Esophagus (tissue), 2 donors: ENCODE data around the gene INCA1. TPM values are rescaled to one million over a fixed set of nuclear protein-coding genes. Genes with fewer than 3 reads are reported as not detected.

Experiments used
- H3K27ac ChIP-seq, 2 donors: one replicate each; pipeline ENCODE4 v1.5.1; 2013; ENCODE audit warnings: low read depth in 2 of 2, mild to moderate bottlenecking in 2 of 2, inconsistent platforms in 1 of 2, low read length in 1 of 2, moderate library complexity in 1 of 2
- H3K27me3 ChIP-seq, 2 donors: one replicate each; pipeline ENCODE4 v1.6.1; 2013; ENCODE audit warnings: low read length in 2 of 2, control low read depth in 1 of 2, mild to moderate bottlenecking in 1 of 2; ENCODE audit not compliant: insufficient read depth in 2 of 2, control insufficient read depth in 1 of 2
- H3K36me3 ChIP-seq, 2 donors: one replicate each; pipeline ENCODE4 v1.6.1; 2013; ENCODE audit warnings: low read length in 1 of 2; ENCODE audit not compliant: control insufficient read depth in 2 of 2, insufficient read depth in 2 of 2
- H3K4me1 ChIP-seq, 2 donors: one replicate each; pipeline ENCODE4 v1.6.1; 2013; ENCODE audit warnings: low read length in 1 of 2; ENCODE audit not compliant: control insufficient read depth in 2 of 2, insufficient read depth in 2 of 2
- H3K4me3 ChIP-seq, 2 donors: one replicate each; pipeline ENCODE4 v1.5.1; 2013; ENCODE audit warnings: low read length in 2 of 2, mild to moderate bottlenecking in 2 of 2, low read depth in 1 of 2, moderate library complexity in 1 of 2
- H3K9me3 ChIP-seq, 2 donors: one replicate each; pipeline ENCODE4 v1.6.1; 2013; ENCODE audit warnings: mild to moderate bottlenecking in 2 of 2, low read depth in 1 of 2, low read length in 1 of 2, moderate library complexity in 1 of 2; ENCODE audit not compliant: control insufficient read depth in 2 of 2, insufficient read depth in 1 of 2
- WGBS, 2 donors: extraction: QIAGEN DNeasy Blood & Tissue Kit; methylation state at CpG; one replicate each; pipeline ENCODE4 v1.1.7; 2013; 5-methylcytosine and 5-hydroxymethylcytosine counted together
- polyA plus RNA-seq, 2 donors: library from polyadenylated mRNA; stranded (reverse); fragments of 200-250 nt; gene quantifications; one replicate each; pipeline ENCODE4 v1.2.3, GENCODE V29; 2013
- donor health status: healthy with polysubstance abuse.
- donor health status: Bipolar disorder and iron deficiency.

Gene INCA1
- polyA plus RNA-seq, 2 donors: 0.67 to 1.2 TPM

DNA sequence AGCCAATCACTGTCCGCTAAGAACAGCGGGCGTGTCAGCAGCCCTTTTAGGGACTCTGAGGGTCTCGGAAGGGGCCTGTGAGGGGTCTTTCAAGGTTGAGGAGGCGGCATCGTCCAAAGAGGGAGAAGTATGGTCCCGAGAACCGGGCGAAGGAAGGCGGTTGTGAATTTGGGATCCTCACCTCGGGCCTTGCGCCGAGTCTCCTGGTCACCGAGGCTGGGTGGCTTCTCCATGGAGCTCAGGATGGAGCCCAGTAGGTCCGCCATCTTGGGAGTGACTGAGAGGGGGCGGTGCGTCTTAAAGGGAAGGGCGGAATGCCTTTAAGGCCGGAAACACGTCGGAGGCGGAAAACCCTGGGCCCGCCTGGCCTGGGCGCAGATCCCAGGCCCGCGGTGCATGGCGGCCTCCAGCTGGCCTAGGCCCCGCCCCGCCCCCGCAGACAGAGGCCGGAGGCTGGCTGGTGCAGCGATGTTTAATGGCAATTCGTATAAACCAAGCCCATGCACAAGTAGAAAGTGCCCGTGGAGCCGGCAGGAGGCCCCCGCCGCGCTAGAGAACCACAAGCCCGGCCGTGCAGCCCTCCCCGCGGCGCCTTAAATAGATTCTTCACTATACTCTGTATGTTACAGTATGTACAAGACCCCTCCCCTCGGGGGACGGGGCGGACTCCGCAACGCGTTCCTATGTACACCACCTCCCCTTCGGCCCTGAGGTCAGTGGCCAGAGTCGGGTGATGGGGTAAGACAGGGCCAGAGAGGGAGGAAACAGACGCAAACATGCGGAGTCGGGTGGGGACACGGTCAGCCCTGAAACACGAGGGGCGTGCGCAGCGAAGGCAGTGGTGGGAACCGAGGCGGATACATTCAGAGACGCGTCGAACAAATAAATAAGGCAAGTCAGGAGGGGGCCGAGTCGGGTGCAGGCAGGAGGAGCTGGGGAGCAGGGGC, 29.5 kb downstream of the INCA1 start, which contains the start of gene SPAG7:
Gene SPAG7 (minus strand): TSS at position 279 of the 947 bp plus-strand sequence. CDS start 13 bp downstream, at position 266.
- peak within 1 kb of the TSS; percentile 95 to 99 for H3K27ac ChIP-seq
- no peaks in the 10 kb centered on the region for H3K27me3 ChIP-seq
- peak within 1 kb of the TSS; percentile 65 to 72 for H3K4me3 ChIP-seq
- H3K9me3 ChIP-seq: no peaks in the 10 kb centered on the region
- H3K36me3 ChIP-seq: peaks cover 0 to 20% of the 10 kb centered on the region in 2 donors
- peaks cover 9 to 18% of the 10 kb centered on the region in 2 donors for H3K4me1 ChIP-seq
- WGBS, 2 donors: 0 to 1% methylated on average over 66 of the region's 66 CpGs

DNA sequence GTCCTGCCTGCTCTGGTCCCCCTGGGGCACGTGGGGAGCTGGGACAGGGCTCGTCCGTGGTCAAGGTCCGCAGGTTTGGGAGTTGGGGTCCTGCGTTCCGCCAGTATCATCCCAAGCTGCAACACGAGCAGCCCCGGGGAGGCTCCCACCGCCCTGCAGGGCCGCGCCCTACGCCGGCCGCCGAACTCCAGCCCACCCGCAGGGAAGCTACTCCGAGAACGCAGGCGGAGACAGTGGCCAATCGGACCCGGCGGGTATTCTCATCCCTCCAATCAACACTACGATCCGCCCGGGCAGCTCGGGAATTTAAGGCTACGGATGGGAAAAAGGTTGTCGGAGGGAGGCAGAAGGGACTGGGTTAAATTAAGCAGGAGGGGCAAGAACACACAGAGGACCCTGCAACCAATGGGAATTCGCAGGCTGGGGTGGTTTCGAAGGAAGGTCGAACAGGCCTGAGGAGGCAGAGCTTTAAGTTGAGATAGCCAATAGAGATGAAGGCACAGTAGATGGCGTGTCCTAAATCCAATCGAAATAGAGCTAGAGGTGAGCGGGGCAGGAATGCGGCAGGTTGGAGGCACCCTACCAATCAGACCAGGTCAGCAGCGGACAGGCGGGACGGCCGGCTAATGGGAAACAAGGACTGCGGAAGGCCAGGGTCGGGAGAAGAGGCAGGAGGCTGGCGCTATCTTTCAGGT, 30.3 kb downstream of the INCA1 start:
- no peaks in the 10 kb centered on the region for H3K9me3 ChIP-seq
- peak overlapping the region; percentile 65 to 72 for H3K4me3 ChIP-seq
- WGBS, 2 donors: 0% methylated on average over 42 of the region's 42 CpGs
- H3K4me1 ChIP-seq: peaks cover 9 to 18% of the 10 kb centered on the region in 2 donors
- peaks cover 0 to 12% of the 10 kb centered on the region in 2 donors for H3K36me3 ChIP-seq
- H3K27me3 ChIP-seq: no peaks in the 10 kb centered on the region
- peak overlapping the region; percentile 95 to 99 for H3K27ac ChIP-seq

DNA sequence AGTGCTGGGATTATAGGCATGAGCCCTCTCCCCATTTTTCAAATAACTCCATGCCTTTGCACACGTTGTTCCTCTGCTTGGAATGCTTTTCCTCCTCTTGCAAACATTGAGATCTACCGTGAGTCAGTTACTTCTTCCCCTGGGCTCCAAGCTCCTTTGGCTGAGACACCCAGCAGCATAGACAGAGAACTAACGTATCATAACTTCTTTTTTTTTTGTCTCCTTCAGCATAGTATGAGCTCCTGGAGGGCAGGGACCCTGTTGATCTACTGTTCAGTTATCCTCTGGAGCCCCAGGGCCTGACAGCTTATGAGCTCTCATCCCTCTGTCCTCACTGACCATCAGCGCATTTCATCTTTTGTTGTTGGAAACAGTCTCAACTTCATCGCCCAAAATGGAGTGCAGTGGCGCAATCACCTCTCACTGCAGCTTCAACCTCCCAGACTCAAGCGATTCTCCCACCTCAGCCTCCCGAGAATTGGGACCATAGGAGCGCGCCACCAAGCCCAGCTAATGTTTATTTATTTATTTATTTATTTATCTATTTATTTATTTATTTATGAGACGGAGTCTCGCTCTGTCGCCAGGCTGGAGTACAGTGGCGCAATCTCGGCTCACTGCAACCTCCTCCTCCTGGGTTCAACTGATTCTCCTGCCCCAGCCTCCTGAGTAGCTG, 31.9 kb downstream of the INCA1 start:
- no peaks in the 10 kb centered on the region for H3K27me3 ChIP-seq

DNA sequence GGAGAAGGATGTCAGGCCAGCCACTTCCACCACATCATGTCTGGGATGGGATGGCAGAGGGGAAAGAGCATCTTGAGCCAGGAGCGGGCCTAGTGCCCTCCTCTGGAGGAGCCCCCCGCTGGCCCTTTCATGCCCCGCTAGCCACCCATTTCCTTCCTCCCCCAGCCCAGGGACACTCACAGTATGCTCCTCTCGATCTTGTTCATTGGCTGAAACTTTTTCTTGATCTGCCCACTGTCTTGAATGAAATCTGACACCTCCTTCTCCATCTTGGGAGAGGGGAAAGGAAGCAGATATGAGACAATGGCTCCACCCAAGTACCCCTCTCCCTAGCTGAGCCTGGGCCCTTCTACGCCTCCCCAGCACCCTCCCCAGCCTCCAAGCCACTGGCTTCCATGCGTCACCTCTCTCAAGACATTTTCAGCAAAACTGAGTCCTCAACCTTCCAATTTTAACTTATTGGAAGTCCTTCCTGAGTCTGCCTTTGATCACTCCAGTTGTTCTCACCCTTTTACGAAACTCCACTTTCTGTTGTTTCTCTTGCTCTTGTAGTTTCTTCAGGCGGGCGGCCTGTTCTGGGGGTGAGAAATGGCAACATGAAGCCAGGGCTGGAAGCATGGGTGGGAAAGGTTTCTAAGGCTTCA, 36.9 kb downstream of the INCA1 start:
- Histone ChIP-seq H3K27ac (no peak overlapping the region), H3K4me3 (no peak overlapping the region), H3K36me3 (peaks cover 0 to 15% of the 10 kb centered on the region in 2 donors), H3K4me1 (peaks cover 0 to under 1% of the 10 kb centered on the region in 2 donors), H3K27me3 (no peaks in the 10 kb centered on the region), H3K9me3 (no peaks in the 10 kb centered on the region)
- 85 to 89% methylated on average over 9 of the region's 9 CpGs for WGBS, 2 donors

More for the DNA sequence above, 31.9 kb downstream of the INCA1 start:
- H3K4me3 ChIP-seq: no peak overlapping the region
- H3K4me1 ChIP-seq: peaks cover 9 to 18% of the 10 kb centered on the region in 2 donors
- WGBS, 2 donors: 96% methylated on average over 15 of the region's 15 CpGs
- no peak overlapping the region for H3K27ac ChIP-seq
- H3K9me3 ChIP-seq: no peaks in the 10 kb centered on the region
- H3K36me3 ChIP-seq: peaks cover 0 to 12% of the 10 kb centered on the region in 2 donors

DNA sequence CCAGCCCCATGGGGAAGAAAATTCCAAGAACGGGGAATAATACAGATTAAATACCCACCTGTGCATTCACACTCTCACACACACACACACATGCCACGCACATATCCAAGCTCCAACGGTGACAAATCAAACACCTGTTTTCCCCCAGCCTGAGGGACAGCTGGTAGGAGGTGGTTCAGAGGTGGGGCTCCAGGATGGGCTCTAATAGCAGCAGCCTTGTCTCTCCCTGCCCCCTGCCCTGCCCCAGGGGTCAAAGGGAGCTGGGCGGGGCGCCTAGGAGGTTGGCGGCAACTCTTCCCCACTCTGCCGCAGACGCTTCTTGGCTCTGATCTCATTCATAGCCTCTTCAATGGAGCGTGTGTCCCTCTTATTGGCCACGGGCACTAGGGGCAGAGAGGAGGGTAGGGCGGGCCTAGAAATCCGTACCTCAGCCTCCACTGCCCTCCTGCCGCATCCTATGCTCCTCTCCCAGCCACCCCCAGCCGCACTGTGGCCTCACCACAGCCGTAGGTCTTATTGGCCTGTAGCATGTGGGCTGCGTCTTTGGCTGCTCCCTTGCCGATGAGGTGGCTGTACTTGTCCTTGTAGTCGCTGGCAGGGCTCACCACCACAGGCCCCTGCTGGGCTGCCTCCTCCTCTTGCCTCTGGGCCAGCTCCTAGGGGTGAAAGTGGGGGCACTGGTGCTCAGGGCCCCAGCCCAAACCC, 37.9 kb downstream of the INCA1 start:
- 83 to 89% methylated on average over 17 to 18 of the region's 18 CpGs for WGBS, 2 donors
- H3K27ac ChIP-seq: no peak overlapping the region
- H3K36me3 ChIP-seq: peaks cover 0 to 13% of the 10 kb centered on the region in 2 donors
- H3K27me3 ChIP-seq: no peaks in the 10 kb centered on the region
- H3K4me1 ChIP-seq: no peaks in the 10 kb centered on the region
- no peak overlapping the region for H3K4me3 ChIP-seq
- H3K9me3 ChIP-seq: no peaks in the 10 kb centered on the region

- no peak overlapping the region for H3K4me3 ChIP-seq
- H3K36me3 ChIP-seq: peaks cover 0 to 13% of the 10 kb centered on the region in 2 donors
- no peak overlapping the region for H3K27ac ChIP-seq
- peaks cover 3 to 4% of the 10 kb centered on the region in 2 donors for H3K4me1 ChIP-seq
- 60 to 63% methylated on average over 3 of the region's 3 CpGs for WGBS, 2 donors
- no peaks in the 10 kb centered on the region for H3K27me3 ChIP-seq
- H3K9me3 ChIP-seq: no peaks in the 10 kb centered on the region
Measured at GRCh38 chr17:4958102-4958501, 39.2 kb downstream of the INCA1 start.

DNA sequence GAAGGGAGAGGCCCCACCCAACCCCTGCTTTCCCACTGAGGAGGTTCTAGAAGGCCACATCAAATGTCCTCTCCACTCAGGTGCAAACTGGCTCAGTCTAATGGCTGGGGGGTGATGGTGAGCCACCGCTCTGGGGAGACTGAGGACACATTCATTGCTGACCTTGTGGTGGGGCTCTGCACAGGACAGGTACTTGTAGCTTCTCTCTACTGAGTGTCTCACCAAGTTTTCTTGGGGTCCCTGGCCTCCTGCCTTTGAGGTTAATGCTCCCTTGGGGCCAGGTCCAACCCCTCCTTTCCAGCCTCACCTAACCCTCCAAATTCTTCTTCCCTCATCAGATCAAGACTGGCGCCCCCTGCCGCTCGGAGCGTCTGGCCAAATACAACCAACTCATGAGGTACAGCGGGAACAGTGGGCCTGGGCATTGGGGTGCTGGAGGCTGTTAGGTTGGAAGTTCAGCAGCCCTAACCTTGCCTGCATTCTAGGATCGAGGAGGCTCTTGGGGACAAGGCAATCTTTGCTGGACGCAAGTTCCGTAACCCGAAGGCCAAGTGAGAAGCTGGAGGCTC, 40.7 kb downstream of the INCA1 start:
- Histone ChIP-seq H3K9me3 (no peaks in the 10 kb centered on the region), H3K36me3 (peaks cover 0 to 13% of the 10 kb centered on the region in 2 donors), H3K27ac (no peak overlapping the region), H3K27me3 (no peaks in the 10 kb centered on the region), H3K4me1 (peaks cover 3 to 4% of the 10 kb centered on the region in 2 donors), H3K4me3 (no peak overlapping the region)
- WGBS, 2 donors: 83 to 86% methylated on average over 10 of the region's 10 CpGs

- H3K4me1 ChIP-seq: peaks cover 4 to 8% of the 10 kb centered on the region in 2 donors
- WGBS, 2 donors: 96 to 99% methylated on average over 8 of the region's 8 CpGs
- no peak overlapping the region for H3K4me3 ChIP-seq
- no peak overlapping the region for H3K27ac ChIP-seq
- H3K9me3 ChIP-seq: no peaks in the 10 kb centered on the region
- no peaks in the 10 kb centered on the region for H3K27me3 ChIP-seq
- peaks cover 0 to 10% of the 10 kb centered on the region in 2 donors for H3K36me3 ChIP-seq
Measured at GRCh38 chr17:4955091-4955490, 42.2 kb downstream of the INCA1 start.
